Neural cell (in vitro differentiated cells): ENCODE measurements around the gene EDARADD.

Experiments
- EP300 ChIP-seq: fragments of 450-650 bp; conservative IDR thresholded peaks from 2 replicates; pipeline ENCODE4 v1.6.1; 2014; ENCODE audit warnings: antibody characterized with exemption, mild to moderate bottlenecking, moderate library complexity; ENCODE audit not compliant: poor library complexity, severe bottlenecking
- MXI1 ChIP-seq: fragments of 450-650 bp; conservative IDR thresholded peaks from 2 replicates; pipeline ENCODE4 v1.6.1; 2014; ENCODE audit warnings: antibody characterized with exemption, mild to moderate bottlenecking; ENCODE audit not compliant: poor library complexity, severe bottlenecking
- POLR2AphosphoS5 ChIP-seq: IDR thresholded peaks from 2 replicates; pipeline ENCODE4 v1.6.1; 2012
- RAD21 ChIP-seq: fragments of 450-650 bp; conservative IDR thresholded peaks from 2 replicates; pipeline ENCODE4 v1.6.1; 2014; ENCODE audit warnings: antibody characterized with exemption, mild to moderate bottlenecking, moderate library complexity
- SMC3 ChIP-seq: fragments of 450-650 bp; conservative IDR thresholded peaks from 2 replicates; pipeline ENCODE4 v1.6.1; 2014; ENCODE audit warnings: antibody characterized with exemption, mild to moderate bottlenecking, moderate library complexity; ENCODE audit not compliant: poor library complexity
- TF ChIP-seq, protein P1 (sequence below): fragments of 450-650 bp; IDR thresholded peaks from 2 replicates; pipeline ENCODE4 v1.5.1; 2014; ENCODE audit warnings: antibody characterized with exemption, mild to moderate bottlenecking, moderate library complexity; ENCODE audit not compliant: poor library complexity, severe bottlenecking
- TF ChIP-seq, protein P2 (sequence below): IDR thresholded peaks from 2 replicates; pipeline ENCODE4 v1.6.1; 2012; ENCODE audit warnings: borderline replicate concordance

GRCh38 chr1:236361909-236362590, 32.0 kb upstream of the EDARADD start:
- TF ChIP-seq, protein P1, sequence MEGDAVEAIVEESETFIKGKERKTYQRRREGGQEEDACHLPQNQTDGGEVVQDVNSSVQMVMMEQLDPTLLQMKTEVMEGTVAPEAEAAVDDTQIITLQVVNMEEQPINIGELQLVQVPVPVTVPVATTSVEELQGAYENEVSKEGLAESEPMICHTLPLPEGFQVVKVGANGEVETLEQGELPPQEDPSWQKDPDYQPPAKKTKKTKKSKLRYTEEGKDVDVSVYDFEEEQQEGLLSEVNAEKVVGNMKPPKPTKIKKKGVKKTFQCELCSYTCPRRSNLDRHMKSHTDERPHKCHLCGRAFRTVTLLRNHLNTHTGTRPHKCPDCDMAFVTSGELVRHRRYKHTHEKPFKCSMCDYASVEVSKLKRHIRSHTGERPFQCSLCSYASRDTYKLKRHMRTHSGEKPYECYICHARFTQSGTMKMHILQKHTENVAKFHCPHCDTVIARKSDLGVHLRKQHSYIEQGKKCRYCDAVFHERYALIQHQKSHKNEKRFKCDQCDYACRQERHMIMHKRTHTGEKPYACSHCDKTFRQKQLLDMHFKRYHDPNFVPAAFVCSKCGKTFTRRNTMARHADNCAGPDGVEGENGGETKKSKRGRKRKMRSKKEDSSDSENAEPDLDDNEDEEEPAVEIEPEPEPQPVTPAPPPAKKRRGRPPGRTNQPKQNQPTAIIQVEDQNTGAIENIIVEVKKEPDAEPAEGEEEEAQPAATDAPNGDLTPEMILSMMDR: no peak
- no peak for TF ChIP-seq EP300
- TF ChIP-seq POLR2AphosphoS5: no peak
- no peak for TF ChIP-seq SMC3
- TF ChIP-seq RAD21: no peak
- TF ChIP-seq, protein P2, sequence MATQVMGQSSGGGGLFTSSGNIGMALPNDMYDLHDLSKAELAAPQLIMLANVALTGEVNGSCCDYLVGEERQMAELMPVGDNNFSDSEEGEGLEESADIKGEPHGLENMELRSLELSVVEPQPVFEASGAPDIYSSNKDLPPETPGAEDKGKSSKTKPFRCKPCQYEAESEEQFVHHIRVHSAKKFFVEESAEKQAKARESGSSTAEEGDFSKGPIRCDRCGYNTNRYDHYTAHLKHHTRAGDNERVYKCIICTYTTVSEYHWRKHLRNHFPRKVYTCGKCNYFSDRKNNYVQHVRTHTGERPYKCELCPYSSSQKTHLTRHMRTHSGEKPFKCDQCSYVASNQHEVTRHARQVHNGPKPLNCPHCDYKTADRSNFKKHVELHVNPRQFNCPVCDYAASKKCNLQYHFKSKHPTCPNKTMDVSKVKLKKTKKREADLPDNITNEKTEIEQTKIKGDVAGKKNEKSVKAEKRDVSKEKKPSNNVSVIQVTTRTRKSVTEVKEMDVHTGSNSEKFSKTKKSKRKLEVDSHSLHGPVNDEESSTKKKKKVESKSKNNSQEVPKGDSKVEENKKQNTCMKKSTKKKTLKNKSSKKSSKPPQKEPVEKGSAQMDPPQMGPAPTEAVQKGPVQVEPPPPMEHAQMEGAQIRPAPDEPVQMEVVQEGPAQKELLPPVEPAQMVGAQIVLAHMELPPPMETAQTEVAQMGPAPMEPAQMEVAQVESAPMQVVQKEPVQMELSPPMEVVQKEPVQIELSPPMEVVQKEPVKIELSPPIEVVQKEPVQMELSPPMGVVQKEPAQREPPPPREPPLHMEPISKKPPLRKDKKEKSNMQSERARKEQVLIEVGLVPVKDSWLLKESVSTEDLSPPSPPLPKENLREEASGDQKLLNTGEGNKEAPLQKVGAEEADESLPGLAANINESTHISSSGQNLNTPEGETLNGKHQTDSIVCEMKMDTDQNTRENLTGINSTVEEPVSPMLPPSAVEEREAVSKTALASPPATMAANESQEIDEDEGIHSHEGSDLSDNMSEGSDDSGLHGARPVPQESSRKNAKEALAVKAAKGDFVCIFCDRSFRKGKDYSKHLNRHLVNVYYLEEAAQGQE: no peak
- no peak for TF ChIP-seq MXI1
